Measurements from ENCODE around the gene ATP1A3.
A peak's percentile ranks its signal among the peaks of the same experiment; 100 is the strongest.
"Not testable (repeated sequence)": the region's sequence is repeated elsewhere in the genome, so short reads cannot be mapped to it uniquely, and the experiment has no call there.

Gene ATP1A3

GRCh38 chr19:41944336-41944735, 49.7 kb downstream of the ATP1A3 start:
- DNase-seq, result no peak

GRCh38 chr19:41941410-41942202, 52.4 kb downstream of the ATP1A3 start:
- no peak for DNase-seq

GRCh38 chr19:41940731-41941409, 53.2 kb downstream of the ATP1A3 start:
- DNase-seq, result no peak

- peak; percentile 49 for DNase-seq
These were observed 53.9 kb downstream of the ATP1A3 start for GRCh38 chr19:41939861-41940730.

DNA sequence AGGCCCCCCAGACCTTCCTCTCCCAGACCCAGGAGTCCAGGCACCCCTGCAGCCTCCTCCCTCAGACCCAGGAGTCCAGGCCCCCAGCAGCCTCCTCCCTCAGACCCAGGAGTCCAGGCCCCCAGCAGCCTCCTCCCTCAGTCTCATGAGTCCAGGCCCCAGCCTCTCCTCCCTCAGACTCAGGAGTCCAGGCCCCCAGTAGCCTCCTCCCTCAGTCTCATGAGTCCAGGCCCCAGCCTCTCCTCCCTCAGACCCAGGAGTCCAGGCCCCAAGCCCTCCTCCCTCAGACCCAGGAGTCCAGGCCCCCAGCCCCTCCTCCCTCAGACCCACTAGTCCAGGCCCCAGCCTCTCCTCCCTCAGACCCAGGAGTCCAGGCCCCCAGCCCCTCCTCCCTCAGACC, 54.8 kb downstream of the ATP1A3 start:
- DNase-seq, result not testable (repeated sequence)

GRCh38 chr19:41937525-41938468, 56.2 kb downstream of the ATP1A3 start:
- DNase-seq, result no peak

DNA sequence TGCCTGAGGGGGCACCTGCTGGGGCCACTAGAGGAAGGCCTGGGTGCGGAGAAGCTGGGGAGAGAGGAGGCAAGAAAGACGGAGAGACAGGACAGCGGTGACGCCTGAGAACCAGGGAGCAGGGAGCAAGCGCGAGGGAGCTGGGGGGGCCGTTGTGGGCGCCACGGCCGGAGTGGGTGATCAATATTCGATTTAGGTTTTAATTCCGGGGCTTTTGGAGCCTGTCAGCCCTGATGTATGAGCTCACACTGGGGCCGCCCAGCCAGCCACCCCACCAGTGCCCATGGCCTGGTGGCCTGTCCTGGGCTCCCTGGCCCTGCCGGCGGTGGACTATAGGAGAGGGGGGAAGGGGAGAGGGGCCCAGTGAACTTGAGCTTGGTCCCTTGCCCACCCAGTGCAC, 57.1 kb downstream of the ATP1A3 start:
- DNase-seq, result no peak

DNA sequence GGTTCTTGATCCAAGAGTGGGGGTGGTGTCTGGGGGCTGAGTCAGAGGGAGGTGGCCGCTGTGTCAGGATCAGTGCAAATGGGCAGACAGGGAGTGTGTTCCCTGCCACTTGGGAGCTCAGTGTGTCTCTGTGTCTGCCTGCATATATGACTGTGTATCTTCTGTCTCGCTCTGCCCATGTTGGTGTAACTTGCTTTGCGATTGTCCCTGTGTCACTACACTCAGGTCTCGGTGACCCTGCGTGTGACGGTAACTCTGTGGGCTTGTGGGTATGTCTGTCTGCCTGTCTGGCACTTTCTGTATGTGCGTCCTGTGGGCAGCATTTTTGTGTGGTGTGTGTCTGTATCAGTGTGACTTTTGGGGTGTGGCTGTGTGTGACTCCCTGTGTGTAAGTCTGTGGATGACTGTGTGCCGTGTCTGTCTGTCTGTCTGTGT, 57.6 kb downstream of the ATP1A3 start:
- DNase-seq, result peak; percentile 56

GRCh38 chr19:41935760-41936415, 58.1 kb downstream of the ATP1A3 start:
- DNase-seq, result no peak

GRCh38 chr19:41934849-41935374, 59.1 kb downstream of the ATP1A3 start:
- peak; percentile 76 for DNase-seq

GRCh38 chr19:41933693-41934426, 60.2 kb downstream of the ATP1A3 start:
- no peak for DNase-seq

- no peak for DNase-seq
These were observed 61.2 kb downstream of the ATP1A3 start for GRCh38 chr19:41932720-41933332.

- DNase-seq, result no peak
These were observed 61.7 kb downstream of the ATP1A3 start for GRCh38 chr19:41932259-41932719.

DNA sequence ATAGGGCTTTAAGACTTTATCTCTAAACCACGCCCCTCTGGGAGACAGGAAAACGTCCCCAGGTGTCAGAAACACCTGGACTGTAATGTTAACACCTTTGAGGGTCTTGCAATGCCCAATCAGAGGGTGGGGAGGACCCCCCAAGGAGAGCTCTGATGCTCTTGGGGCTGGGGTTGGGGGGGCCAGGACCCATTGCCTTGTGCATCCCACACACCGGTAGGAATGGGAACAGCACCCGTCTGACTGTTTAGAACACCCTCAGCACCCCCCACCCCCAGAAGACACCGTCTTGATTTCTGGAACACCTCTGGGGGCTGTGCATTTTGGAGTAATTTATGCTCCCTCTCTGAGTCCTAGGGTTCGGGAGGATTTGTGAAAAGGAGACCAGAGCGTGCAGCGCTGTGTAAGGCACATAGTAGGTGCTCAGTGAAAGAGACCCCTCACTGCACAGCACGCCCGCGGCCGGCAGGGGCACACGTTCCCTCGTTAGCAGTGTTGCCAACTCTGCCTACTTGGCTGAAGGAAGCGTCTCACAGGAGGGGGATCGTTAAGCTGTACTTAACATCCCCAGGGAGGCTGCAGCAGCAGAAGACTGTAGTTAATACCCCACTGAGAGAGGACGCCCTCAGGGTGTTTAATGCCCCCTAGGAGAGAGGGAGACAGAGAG, 63.0 kb downstream of the ATP1A3 start:
- no peak for DNase-seq

GRCh38 chr19:41930322-41930722, 63.7 kb downstream of the ATP1A3 start:
- no peak for DNase-seq

DNA sequence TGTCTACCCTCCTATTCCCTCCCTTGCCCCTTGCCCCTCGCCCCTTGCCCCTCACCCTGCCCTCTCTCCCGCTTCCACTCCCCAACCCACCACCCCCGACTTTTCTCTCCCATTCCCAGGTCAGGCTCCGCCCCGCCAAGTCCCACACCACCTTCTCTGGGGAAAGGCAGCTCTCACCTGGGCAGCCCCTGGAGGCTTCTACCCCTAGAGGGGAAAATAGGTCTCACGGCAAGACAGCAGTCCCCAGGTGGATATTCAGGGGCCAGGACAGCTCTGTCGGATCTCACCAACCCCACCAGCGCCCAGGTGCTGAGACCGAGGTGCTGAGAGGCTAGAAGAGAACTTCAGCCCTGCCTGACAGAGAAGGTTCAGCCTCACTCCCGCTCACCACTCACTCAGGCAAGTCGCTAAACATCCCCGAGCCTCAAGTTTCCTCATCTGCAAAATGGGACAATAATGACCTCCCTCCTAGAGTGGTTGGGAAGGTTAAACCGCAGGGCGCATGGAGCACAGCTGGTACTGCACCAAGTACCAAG, 64.4 kb downstream of the ATP1A3 start:
- DNase-seq, result no peak

DNA sequence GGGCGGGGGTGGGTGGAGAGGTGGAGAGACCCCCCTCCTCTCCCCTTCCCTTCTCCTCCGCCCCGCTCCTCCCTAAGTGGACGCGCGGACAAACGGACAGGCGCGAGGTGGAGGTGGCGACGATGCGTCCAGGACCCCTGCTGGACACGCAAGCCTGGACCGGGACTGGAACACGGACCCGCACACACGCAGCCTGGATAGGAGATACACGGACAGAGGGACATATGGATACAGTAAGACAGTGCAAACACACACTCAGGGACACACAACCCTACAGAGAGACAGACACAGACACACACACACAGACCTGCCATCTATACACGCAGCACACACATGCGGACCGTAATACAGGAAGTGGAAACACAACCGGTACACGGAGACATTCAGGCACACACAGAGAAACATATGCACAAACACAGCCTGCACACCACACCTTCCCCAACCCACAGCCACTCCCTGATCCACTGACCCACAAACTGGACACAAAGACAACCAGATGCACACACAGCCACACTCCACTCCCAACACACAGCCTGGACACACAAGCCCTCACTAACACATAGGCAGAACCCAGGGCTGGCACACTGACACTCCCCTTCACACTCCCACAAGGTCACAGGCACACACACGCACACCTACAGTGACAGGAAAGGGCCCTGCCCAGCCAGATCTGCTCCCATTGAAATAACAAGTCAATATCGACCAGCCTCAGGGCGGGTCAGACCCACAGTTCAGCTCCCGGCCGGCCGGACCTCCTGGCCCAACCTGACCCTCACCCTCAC, 65.1 kb downstream of the ATP1A3 start:
- no peak for DNase-seq

DNA sequence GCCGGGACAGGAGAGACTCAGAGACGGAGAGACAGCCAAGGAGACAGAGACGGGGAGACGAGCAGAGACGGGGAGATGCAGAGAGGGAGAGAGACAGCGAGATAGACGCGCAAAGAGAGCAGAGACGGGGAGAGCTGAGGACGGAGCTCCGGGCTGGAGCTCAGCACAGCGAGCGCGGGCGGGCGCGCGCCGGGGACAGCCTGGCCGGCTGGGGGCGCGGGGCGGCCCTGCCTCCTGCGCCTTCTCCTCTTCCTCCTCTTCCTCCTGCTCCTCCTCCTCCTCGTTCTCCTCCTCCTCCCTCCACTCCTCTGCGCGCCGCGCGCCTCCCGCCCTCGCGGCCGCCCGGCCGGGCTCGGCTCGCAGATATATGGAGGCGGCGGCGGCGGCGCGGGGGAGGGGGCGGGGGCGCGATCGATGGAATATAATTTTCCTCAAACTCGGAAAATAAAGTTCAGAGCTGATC, 65.8 kb downstream of the ATP1A3 start, which contains the start of gene ERFL:
TSS of gene ERFL (minus strand) at position 229 of the 463 bp plus-strand sequence. CDS start 15,530 bp downstream, outside the sequence.
- DNase-seq, result no peak

All from effector CD4-positive, alpha-beta T cell (primary cell).